Aorta (tissue), 5 donors: ENCODE measurements around the gene TNFSF15. TPM values are rescaled to one million over a fixed set of nuclear protein-coding genes. Genes with fewer than 3 reads are reported as not detected.

ENCODE experiments used
- ATAC-seq: fragments of 200-7000 bp; cut with Tn5 transposase; one replicate; pipeline ENCODE4 v1.9.1; 2022; ENCODE audit warnings: moderate library complexity; ENCODE audit not compliant: low FRiP score
- DNase-seq, 2 donors: peaks; one replicate each; pipeline ENCODE4 v3.0.0-alpha.2; 2020
- H3K27ac ChIP-seq, 2 donors: one replicate each; pipeline ENCODE4 v1.5.1; 2013; ENCODE audit warnings: low read length in 2 of 2, mild to moderate bottlenecking in 2 of 2, moderate library complexity in 2 of 2, control low read depth in 1 of 2, inconsistent platforms in 1 of 2, low read depth in 1 of 2
- H3K27me3 ChIP-seq, 2 donors: one replicate each; pipeline ENCODE4 v1.6.1; 2013; ENCODE audit warnings: control low read depth in 1 of 2, low read length in 1 of 2, mild to moderate bottlenecking in 1 of 2, moderate library complexity in 1 of 2; ENCODE audit not compliant: insufficient read depth in 2 of 2, control insufficient read depth in 1 of 2
- H3K36me3 ChIP-seq, 2 donors: one replicate each; pipeline ENCODE4 v1.6.1; 2013; ENCODE audit warnings: control low read depth in 1 of 2, low read length in 1 of 2, mild to moderate bottlenecking in 1 of 2; ENCODE audit not compliant: insufficient read depth in 2 of 2, control insufficient read depth in 1 of 2
- H3K4me1 ChIP-seq, 2 donors: one replicate each; pipeline ENCODE4 v1.6.1; 2013; ENCODE audit warnings: low read length in 2 of 2, control low read depth in 1 of 2, mild to moderate bottlenecking in 1 of 2, moderate library complexity in 1 of 2; ENCODE audit not compliant: insufficient read depth in 2 of 2, control insufficient read depth in 1 of 2
- H3K4me3 ChIP-seq, 2 donors: one replicate each; pipeline ENCODE4 v1.5.1; 2013; ENCODE audit warnings: low read length in 2 of 2, control low read depth in 1 of 2, mild to moderate bottlenecking in 1 of 2
- H3K9me3 ChIP-seq: one replicate; pipeline ENCODE4 v1.6.1; 2013; ENCODE audit warnings: mild to moderate bottlenecking, low read length; ENCODE audit not compliant: control insufficient read depth
- WGBS, 2 donors: extraction: QIAGEN DNeasy Blood & Tissue Kit; methylation state at CpG; one replicate each; pipeline ENCODE4 v1.1.7; 2013; 5-methylcytosine and 5-hydroxymethylcytosine counted together
- intact Hi-C, 2 donors: fragments of 100-400 bp; cut with DNase I; formaldehyde crosslinking; loops; one replicate each; pipeline versions ENCODE4 v1.14.2 to v1.15.0; 2022
- polyA plus RNA-seq, 2 donors: library from polyadenylated mRNA; stranded (reverse); fragments of 200-250 nt; gene quantifications; one replicate each; pipeline ENCODE4 v1.2.3, GENCODE V29; 2013
- total RNA-seq, 2 donors: library from RNA; stranded (reverse); fragmentation: NEBNext Ultra II Directional; extraction: Animal tissue kit (Norgen Biotek cat#: 25700); gene quantifications; one replicate each; pipeline ENCODE4 v1.2.1, GENCODE V29; 2021
- donor health status: healthy with polysubstance abuse.
- donor health status: Bipolar disorder and iron deficiency.
- donor health status: DM: no; HTN: no; CAD: no.
- donor health status: DM: no; HTN: no; CAD: no.
- donor health status: DM: yes; HTN: yes; CAD: no.

Gene TNFSF15
- total and polyA plus RNA-seq, 4 donors = 0.03 to 0.81 (median 0.33) TPM

DNA sequence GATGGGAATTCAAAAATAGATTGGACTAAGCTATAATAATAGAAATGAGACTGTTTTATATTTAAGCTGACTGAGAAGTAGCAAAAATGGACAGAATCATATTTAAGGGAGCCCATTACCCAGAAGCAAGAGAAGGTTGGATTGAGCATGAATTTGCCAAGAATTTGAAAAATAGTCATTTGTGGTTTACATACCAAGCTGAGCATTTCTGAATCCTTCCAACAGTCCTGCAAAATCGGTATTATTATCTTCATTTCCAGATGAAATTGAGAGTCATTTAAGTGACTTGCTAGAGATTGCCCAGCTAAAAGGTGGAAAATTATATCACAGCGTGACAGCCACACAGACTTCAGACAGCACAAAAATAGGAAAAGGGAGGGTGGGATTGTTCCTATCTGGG, 48.4 kb downstream of the TNFSF15 start:
- DNase-seq = no peak
- intact Hi-C loops = no loop called here

GRCh38 chr9:114756920-114757319, 48.9 kb downstream of the TNFSF15 start:
- no peak overlapping the region for H3K4me3 ChIP-seq
- peaks cover 3% of the 10 kb centered on the region for H3K9me3 ChIP-seq
- H3K27ac ChIP-seq = no peak overlapping the region
- DNase-seq (no peak), ATAC-seq (no peak)
- intact Hi-C loops = no loop called here
- no peaks in the 10 kb centered on the region for H3K27me3 ChIP-seq
- no peaks in the 10 kb centered on the region for H3K4me1 ChIP-seq
- no peaks in the 10 kb centered on the region for H3K36me3 ChIP-seq

More for the DNA sequence above, 48.4 kb downstream of the TNFSF15 start:
- Histone ChIP-seq H3K4me3 (no peak overlapping the region), H3K9me3 (peaks cover 4% of the 10 kb centered on the region), H3K36me3 (no peaks in the 10 kb centered on the region), H3K27ac (no peak overlapping the region), H3K27me3 (no peaks in the 10 kb centered on the region), H3K4me1 (no peaks in the 10 kb centered on the region)
- ATAC-seq = no peak
- 54 to 63% methylated on average over 2 of the region's 2 CpGs for WGBS, 2 donors

- no peaks in the 10 kb centered on the region for H3K36me3 ChIP-seq
- DNase-seq (no peak), ATAC-seq (no peak)
- no peaks in the 10 kb centered on the region for H3K27me3 ChIP-seq
- no peak overlapping the region for H3K27ac ChIP-seq
- peaks cover 1% of the 10 kb centered on the region for H3K9me3 ChIP-seq
- 83 to 89% methylated on average over 3 of the region's 3 CpGs for WGBS, 2 donors
- intact Hi-C loops = no loop called here
- no peak overlapping the region for H3K4me3 ChIP-seq
- no peaks in the 10 kb centered on the region for H3K4me1 ChIP-seq
Observed at GRCh38 chr9:114754581-114754980, 51.3 kb downstream of the TNFSF15 start.

GRCh38 chr9:114746591-114747346, 59.1 kb downstream of the TNFSF15 start:
- no peak overlapping the region for H3K4me3 ChIP-seq
- WGBS, 2 donors = 10 to 12% methylated on average over 2 of the region's 2 CpGs
- ATAC-seq (no peak), DNase-seq (no peak)
- intact Hi-C loops = no loop called here
- peaks cover 2 to 4% of the 10 kb centered on the region in 2 donors for H3K4me1 ChIP-seq
- H3K27ac ChIP-seq = no peak overlapping the region
- H3K27me3 ChIP-seq = no peaks in the 10 kb centered on the region
- no peaks in the 10 kb centered on the region for H3K36me3 ChIP-seq
- H3K9me3 ChIP-seq = no peaks in the 10 kb centered on the region

GRCh38 chr9:114745879-114746550, 59.8 kb downstream of the TNFSF15 start:
- ATAC-seq (peak; percentile 65), DNase-seq (no peak)
- H3K4me3 ChIP-seq = no peak overlapping the region
- peak overlapping the region in 1 of 2 donors; percentile 10 for H3K27ac ChIP-seq
- H3K36me3 ChIP-seq = no peaks in the 10 kb centered on the region
- WGBS, 2 donors = 92% methylated on average over 3 of the region's 3 CpGs
- no peaks in the 10 kb centered on the region for H3K27me3 ChIP-seq
- H3K9me3 ChIP-seq = no peaks in the 10 kb centered on the region
- H3K4me1 ChIP-seq = peaks cover 2 to 4% of the 10 kb centered on the region in 2 donors
- intact Hi-C loops = no loop called here

- no peaks in the 10 kb centered on the region for H3K36me3 ChIP-seq
- DNase-seq (no peak), ATAC-seq (peak; percentile 41)
- H3K9me3 ChIP-seq = no peaks in the 10 kb centered on the region
- 20 to 26% methylated on average over 6 of the region's 6 CpGs for WGBS, 2 donors
- peaks cover 2 to 4% of the 10 kb centered on the region in 2 donors for H3K4me1 ChIP-seq
- intact Hi-C loops = no loop called here
- peak overlapping the region in 1 of 2 donors; percentile 10 for H3K27ac ChIP-seq
- no peaks in the 10 kb centered on the region for H3K27me3 ChIP-seq
- H3K4me3 ChIP-seq = no peak overlapping the region
Observed at GRCh38 chr9:114745108-114745848, 60.6 kb downstream of the TNFSF15 start.

GRCh38 chr9:114743446-114743845, 62.4 kb downstream of the TNFSF15 start:
- ATAC-seq (no peak), DNase-seq (no peak)
- no peaks in the 10 kb centered on the region for H3K9me3 ChIP-seq
- intact Hi-C loops = no loop called here
- no peak overlapping the region for H3K4me3 ChIP-seq
- H3K27ac ChIP-seq = no peak overlapping the region
- WGBS, 2 donors = 89 to 93% methylated on average over 3 of the region's 3 CpGs
- H3K27me3 ChIP-seq = no peaks in the 10 kb centered on the region
- H3K36me3 ChIP-seq = no peaks in the 10 kb centered on the region
- H3K4me1 ChIP-seq = peaks cover 2 to 4% of the 10 kb centered on the region in 2 donors

DNA sequence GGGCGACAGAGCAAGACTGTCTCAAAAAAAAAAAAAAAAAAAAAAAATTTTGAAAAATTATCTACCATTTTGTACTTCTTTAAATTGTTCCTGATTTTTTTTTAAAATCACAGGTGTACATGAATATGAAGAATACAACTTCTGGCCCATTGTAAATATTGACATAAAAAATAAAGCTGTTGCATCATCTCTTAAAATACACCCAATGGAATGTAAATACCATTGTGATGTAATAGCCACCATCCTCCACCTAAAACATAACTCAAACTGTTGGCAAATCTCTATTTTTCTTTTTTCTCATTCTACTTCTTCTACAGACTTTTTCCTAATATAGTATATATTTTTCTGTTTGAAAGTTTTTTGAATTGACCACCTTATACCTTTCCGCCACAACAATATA, 62.9 kb downstream of the TNFSF15 start:
- WGBS, 2 donors = 84 to 92% methylated on average over 2 of the region's 2 CpGs
- H3K4me1 ChIP-seq = peaks cover 2 to 4% of the 10 kb centered on the region in 2 donors
- H3K27ac ChIP-seq = no peak overlapping the region
- H3K36me3 ChIP-seq = no peaks in the 10 kb centered on the region
- H3K27me3 ChIP-seq = no peaks in the 10 kb centered on the region
- intact Hi-C loops = no loop called here
- H3K4me3 ChIP-seq = no peak overlapping the region
- ATAC-seq = no peak
- DNase-seq = no peak
- H3K9me3 ChIP-seq = no peaks in the 10 kb centered on the region
